HG03196 (cell line): ENCODE measurements around the gene MYH1.
"Not testable (repeated sequence)": the region's sequence is repeated elsewhere in the genome, so short reads cannot be mapped to it uniquely, and the experiment has no call there.

Source experiments
- ATAC-seq: cut with Tn5 transposase; IDR thresholded peaks from one replicate; pipeline ENCODE4 v1.9.1; 2021; ENCODE audit not compliant: unreplicated experiment

MYH1 gene

DNA sequence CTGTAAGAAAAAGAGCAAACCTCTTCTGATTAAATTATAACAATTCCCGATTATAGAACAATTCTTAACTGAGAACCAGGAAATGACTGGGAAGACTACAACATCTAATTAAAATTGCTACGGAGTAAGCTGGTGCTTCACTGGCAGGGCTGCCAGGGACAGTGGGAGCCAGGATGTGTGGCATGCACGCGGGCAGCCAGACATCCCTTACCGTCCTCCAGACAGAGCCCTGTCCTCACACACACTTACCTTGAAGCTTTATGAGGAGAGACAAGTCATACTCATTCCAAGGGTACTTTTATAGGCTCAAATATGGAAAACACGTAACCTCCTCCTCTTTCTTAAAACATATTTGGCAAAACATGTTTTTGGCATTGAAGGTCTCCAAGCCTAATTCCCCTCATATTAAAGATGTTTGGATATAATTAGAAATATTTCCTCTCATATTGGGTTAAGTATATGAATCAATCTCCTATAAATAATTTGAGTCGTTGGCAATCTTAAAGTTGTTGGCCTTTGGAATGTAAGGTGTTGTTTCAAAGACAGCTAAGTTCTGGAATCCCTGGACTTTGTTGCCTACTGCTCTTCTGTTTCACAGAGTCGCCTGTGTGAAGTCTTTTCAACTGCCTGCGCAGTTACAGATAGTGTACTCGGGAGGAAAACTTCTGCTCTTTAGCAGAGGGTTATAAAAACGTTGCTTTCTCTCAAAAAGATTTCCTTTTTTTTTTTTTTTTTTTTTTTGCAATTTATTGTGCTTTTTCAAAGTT, at the start of gene MYH1:
Gene MYH1 (minus strand): TSS at position 272 of the 767 bp plus-strand sequence. CDS start 1,900 bp downstream, outside the sequence.
- no peak for ATAC-seq

DNA sequence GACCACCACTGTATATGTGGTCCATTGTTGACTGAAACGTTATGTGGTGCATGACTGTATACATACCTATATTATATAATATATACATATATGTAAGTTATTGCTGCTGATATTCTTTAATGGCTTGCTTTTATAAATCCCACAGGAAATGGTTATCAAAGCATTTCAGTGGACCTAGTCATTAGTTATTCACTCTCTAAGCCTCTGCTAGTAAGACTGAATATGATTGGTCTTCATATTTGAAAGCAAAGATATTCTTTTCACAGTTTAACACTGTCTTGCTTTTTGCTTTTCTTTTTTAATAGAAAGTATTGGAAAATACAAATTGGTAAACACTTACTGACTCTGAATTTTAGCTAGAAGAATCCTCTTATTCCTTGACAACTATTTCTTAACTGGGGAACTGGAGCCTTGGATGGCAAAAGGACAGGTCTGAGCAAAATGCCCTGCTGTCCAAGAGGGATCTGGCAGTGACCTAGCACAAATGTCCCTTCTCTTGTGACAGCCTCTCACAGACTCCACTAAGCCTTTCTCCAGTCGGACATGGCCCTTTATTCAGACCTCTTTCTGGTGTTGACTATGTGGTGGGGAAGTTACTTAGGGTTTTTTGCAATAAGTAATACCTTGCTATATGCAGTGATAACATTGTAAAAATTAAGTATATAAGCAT, 45.8 kb upstream of the MYH1 start:
- no peak for ATAC-seq

DNA sequence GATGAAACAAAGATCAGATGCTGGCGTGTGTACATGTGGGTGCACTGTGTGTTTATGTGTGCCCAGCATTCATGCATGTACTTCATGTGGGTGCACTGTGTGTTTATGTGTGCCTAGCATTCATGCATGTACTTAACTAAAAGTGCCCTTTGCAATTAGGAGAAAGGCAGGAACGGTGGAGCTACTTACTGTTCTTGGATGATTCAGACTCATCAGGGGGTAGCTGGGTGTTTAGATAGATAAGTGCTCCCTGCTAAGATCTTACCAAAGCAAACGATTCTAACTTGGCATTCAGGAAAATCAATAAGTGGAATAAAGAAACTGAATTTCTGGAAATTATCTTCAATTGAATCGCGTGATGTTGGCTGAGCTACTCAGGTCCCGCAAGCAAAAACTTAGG, 39.7 kb upstream of the MYH1 start:
- no peak for ATAC-seq

DNA sequence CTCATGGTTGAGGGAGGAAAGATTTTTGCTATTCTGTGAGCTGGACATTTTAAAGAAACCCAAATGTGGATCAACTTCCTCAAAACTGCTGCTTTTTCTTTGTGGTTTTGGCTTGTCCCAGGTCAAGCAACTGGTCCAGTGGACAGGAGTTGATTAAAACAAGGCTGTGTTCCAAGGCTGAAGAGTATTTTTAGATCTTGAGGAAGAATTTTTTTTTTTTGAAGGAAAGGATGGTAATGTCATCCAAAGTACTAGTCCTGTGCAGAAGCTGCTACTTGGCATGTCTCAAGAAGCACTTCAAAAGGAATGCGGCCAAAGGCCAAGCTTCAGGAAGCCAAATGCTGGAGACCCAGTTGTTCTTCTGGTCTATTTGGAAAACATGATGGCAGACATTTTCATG, 39.1 kb upstream of the MYH1 start:
- ATAC-seq: no peak

DNA sequence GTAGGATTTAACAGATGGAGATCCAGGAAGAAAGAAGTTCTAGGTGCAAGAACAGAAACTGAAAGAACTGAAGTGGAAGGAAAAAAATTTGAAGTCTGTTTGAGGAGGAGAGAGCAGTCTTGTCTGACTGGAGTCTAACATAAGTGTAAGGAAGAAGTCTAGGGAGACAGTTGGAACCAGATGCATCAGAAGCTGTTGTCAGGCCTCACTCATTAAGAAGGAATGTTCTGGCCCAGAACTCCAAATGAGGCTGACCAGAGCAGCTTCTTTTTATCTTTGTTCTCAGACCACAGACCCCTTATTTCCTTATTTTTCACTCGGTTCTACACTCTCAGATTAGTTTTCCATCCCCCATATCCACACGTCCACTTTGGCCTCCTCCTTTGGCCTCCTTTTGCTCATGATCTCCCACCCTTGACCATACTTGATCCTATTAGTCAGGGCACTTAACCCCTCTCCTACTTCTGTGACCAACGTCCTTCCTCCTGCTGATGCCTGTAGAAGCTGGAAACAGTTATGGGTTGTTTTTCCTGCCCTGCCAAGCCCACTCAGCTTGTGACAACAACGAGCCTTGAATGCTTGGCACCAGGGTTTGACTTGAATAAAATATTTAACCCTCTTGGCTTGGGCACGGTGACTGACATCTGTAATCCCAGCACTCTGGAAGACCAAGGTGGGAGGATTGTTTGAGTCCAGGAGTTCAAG, 38.1 kb upstream of the MYH1 start:
- no peak for ATAC-seq

DNA sequence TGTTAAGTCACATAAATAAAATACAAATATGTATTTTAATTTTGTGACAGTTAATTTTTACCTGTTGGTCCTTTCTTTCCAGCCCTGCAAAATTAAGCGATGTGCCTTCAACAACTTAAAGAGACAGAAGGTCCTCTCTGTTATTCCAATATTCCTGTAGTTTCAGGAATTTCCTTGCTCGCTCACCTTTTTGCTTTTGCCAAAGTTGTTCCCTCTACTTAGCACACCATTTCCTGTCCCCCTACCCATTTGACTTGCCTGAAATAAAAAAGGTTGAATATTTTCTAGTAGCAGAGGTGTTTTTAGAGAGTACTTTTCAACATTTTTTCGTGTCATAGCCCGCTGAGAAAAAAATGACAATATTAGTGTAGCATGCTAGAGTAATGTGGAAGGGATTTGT, 31.7 kb upstream of the MYH1 start:
- ATAC-seq: no peak

DNA sequence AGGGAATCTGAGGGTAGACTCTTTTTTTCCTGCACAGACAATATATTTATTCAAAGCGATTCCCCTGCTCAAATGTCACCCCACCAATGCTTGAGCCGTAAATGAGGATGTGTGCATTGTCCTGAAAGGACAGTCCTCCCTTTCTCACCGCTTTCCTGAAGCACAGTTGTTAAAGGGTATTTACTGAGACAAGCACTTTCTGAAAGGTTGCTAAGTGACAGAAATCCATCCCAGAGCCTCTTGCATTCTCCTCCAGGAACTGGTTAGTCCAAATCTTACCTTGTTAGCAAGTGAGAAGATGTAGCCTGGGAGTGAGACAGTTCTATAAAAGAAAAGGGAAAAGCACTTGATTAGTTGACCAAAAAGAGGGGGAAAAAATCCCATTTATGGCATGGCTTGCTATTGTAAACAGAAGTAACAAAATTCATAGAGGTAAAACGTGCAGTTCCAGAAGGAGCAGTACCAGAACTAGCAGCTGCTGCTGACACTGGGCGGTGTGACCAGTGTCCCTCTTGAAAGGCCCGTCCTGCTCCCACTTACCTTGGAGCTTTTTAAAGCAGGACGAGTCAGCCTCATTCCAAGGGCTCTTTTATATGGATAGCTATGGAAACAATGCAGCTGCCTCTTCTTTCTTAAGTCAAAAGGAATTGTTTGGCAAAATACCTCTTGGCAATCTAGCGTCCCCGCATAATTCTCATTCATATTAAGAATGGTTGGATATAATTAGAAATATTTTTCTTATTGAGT, 30.9 kb upstream of the MYH1 start, which contains the start of gene MYH2:
Gene MYH2 (minus strand): TSS at position 563 of the 747 bp plus-strand sequence. CDS start 1,738 bp downstream, outside the sequence.
- ATAC-seq: no peak

DNA sequence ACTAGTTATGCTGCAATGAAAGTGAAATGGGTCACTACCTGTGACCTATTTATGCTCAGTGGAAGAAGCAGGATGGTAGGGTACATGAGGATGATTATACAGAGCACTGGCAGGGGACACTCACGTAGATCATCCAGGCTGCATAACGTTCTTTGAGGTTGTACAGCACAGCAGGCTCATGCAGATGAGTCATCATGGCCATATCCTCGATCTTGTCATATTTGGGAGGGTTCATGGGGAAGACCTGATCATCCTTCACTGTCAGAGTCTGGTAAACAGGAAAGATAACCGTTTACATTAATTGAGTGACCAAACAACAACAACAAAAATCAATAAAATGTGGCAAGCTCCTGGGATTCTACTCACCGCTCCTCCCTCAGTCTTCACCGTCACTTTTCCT, 29.0 kb upstream of the MYH1 start:
- ATAC-seq: no peak

DNA sequence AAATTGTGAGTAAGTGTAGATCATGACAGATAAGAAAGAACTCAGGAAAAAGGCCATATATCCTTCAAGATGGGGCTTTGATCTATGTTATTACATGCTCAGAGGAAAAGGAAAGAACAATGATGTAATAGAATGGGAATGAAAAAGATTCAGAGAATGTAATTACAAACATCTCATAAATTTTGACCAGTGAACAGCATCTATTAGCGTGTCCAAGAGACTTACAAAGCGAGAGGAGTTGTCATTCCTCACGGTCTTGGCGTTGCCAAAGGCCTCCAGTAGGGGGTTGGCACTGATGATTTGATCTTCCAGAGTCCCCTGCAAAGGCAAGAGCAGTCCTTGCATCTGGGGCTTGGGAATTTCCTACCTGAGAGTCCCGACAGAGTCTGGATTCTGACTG, 25.1 kb upstream of the MYH1 start:
- ATAC-seq: not testable (repeated sequence)

DNA sequence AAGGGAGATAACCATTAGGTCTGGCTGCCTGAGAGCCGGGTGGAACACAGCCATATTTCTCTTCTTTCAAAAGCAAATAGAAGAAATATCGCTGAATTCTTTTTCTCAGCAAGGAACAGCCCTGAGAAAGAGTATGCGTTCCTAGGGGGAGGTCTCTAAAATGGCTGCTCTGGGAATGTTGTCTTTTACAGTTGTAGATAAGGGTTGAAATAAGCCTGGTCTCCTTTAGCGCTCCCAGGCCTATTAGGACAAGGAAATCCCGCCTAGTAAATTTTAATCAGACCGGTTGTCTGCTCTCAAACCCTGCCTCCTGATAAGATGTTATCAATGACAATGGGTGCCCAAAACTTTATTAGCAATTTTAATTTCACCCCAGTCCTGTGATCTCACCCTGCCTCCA, 22.8 kb upstream of the MYH1 start:
- not testable (repeated sequence) for ATAC-seq

DNA sequence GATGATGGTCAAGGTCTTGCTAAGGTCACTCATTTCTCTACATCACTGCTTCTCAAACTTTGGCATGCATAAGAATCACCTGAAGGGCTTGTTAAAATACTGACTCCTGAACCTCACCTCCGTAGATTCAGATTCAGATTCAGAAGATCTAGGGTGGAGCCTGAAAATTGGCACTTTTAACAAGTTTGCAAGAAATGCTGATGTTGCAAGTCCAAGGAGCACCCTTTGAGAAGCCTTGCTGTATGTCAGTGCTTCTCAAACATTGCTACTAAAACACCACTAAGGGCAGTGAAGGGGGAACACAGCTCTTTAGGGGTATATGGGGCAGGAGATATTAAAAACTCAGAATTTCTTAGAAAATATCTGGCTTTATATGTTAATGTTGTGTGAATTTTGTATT, 13.7 kb upstream of the MYH1 start:
- ATAC-seq: no peak

DNA sequence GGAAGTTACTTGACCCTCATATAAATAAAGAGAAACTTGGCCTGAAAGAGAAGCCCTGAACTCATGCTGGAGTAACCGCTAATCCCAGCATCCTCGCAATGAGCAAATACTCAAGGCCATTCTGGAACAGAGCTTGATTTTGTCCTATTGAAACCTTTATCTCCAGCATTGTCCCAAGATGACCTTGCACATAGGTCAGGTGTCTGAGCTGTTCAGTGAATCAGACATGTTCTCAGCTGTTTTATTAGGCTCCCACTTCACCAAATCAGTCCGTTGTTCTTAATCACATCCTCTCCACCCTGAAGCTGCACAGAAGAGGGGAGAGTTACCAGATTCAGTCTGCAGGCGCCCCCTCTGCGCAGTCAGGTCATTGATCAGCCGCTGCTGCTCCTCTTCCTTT, 9.1 kb upstream of the MYH1 start:
- no peak for ATAC-seq

DNA sequence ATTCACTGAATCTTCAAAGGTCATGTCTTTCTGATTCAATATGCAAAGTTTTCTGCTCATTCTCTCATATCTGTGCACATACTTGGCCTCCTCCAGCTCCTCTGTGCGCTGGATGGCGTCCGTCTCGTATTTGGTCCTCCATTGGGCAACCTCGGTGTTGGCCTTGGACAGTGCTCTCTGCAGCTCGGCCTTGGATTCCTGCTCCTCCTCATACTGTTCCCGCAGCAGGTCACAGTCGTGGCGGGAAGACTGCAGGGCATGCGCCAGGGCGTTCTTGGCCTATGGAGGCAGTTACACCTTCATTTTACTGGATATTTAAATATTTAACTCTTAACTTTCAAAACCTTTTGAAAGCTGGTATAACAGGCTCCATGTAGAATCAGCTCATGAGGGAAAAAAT, 8.2 kb upstream of the MYH1 start:
- no peak for ATAC-seq

DNA sequence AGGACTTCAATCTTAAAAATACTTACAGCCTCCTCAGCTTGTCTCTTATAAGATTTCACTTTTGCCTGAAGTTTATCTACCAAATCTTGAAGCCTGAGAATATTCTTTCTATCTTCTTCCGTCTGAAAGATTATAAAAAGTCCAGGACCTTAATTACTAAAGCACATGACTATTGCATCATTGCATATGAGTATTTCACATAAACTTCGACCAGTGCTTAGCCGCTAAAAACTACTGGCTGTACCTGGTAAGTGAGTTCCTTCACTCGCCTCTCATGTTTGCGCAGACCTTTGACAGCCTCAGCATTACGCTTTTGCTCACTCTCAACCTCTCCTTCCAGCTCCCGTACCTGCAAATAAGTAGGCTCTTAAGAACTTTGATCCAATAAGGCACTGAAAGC, 4.7 kb upstream of the MYH1 start:
- ATAC-seq: no peak

DNA sequence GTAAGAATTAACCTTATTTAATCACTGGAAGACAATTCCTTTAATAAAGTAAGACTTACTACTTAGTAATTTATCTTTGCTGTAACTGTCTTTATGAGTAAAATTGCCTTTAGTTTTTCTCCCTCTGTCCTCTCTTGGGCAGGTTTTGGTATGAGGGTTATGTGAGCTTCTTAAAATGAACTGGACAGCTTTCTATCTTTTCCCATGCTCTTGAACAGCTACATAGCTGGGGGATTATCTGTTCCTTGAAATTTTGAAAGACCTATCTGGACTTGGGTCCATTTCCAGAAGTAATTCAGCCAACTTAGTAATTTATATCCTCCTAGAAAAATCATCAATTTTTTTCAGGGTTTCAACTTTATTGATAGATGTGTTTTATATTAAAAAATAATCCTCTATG, 3.6 kb upstream of the MYH1 start:
- ATAC-seq: no peak

DNA sequence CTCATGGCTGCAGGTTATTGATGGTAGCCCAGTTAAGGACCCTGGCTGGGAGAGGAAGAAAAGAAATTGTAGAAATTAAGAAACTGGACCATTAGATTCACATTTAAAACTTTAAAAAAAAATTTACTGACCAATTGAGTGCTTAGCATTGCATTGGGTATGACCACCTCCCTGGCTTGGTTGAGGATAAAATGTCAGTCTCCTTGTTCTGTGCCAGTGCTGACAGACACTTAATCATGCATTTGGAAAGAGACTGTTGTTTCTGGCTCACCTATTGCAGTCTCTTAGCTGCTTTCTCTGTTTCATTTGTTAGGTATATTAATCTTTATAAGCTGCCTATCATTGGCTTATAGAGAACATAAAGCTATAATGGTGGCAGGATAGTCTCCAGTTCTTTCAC, 1.7 kb downstream of the MYH1 start:
- no peak for ATAC-seq

DNA sequence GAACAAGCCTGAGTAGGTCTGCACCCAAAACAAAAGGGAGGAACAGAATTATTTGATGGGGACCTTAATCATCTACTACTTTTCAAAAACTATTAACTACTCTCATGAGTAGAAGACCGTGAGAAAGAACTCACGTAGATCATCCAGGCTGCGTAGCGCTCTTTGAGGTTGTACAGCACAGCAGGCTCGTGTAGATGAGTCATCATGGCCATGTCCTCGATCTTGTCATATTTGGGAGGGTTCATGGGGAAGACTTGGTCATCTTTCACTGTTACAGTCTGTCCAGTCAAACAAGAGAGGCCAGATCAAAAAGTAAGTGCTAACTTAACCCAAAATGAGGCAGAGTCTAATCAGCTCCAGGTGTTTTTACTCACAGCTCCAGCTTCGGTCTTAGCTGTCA, 2.3 kb downstream of the MYH1 start:
- no peak for ATAC-seq

DNA sequence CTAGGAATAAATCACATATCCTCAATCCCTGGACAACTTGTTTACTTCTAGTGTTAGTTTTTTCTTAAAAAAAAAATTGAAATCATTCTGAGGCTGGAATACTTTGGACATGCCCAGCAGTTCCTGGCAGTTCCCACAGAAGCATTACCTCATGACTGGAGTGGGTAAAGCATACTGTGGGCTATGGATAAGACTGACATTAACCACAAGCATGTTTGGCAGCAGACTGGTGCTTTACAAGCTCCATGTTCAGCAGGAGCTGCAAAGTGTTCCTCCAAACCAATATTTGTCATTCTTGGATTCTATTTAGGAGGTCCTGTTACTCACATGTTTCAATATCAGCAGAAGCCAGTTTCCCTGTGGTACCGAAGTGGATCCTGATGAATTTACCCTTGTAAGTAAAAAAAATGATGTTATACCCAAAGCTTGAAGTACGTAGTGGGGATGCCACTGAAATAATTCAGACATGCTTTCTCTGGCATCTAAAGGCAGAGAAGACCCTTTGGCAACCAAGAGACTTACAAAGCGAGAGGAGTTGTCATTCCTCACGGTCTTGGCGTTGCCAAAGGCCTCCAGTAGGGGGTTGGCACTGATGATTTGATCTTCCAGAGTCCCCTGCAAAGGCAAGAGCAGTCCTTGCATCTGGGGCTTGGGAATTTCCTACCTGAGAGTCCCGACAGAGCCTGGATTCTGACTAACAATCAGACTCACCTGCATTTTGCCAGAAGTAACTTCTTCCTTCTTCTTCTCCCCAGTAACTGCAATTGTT, 4.9 kb downstream of the MYH1 start:
- no peak for ATAC-seq

DNA sequence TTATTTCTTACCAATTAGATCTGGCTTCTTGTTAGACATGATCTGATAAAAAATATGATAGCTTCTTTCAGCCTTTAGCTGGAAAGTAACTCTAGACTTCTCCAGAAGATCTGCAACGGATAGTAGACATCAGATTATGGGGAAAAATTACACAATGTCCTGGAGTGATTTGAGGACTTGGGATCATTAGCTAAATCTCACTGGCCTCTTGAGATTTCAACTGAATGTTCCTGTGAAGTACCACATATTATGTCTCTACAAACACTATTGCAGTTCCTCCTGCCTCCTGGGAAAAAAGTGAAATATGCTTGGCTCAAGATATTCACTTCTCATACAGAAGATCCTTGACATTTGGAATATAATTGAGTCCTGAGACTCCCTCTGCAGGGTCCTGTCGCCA, 5.5 kb downstream of the MYH1 start:
- ATAC-seq: no peak

DNA sequence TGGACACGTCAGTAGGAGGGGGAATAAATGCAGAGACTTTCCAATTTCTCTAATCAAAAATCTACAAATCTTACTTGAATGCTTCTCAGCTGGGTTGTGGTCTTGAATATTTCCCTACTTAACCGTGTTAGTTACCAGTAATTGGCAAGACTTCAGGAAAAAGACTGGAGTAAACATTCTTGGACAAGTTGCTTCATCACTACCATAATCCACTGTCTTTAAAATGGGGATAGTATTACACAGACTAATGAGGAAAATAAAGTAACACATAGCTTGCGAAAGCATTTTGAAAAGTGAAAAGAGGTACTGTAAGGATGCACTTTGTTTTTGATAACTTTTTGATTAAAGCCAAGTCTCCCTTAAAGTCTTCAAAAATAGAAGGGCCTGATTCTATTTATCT, 18.4 kb downstream of the MYH1 start:
- no peak for ATAC-seq

DNA sequence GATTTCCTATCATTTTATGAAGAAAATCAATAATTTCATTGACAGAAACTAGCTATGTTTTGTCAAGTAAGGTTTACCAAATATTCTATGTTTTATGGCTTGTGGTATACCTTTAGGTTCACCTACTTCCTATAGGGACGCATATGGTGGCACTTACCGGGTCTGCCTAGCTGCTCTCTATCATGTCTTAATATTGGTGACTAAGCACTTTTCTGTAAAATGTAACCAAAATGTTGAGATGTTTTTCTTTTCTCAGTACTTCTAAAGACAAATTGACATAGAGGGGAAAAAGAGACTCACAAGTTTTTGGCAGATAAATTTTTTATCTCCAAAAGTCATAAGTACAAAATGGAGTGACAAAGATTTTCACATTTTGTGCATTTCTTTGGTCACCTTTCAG, 26.3 kb downstream of the MYH1 start:
- no peak for ATAC-seq
